ENCODE results near the gene EHMT1.

- TF ChIP-seq TBL1XR1 (IDR thresholded peaks at IDR 0.05; ENCODE audit: low read length in 2 of 2), result no peak
- TF ChIP-seq GABPA (tag; conservative IDR thresholded peaks at IDR 0.05; ENCODE audit: low read depth), result no peak
- TF ChIP-seq RCOR1 (IDR thresholded peaks at IDR 0.05; ENCODE audit: borderline replicate concordance in 1 of 2, low read depth in 2 of 2, low read length in 2 of 2), result no peak
These were observed 131.8 kb downstream of the EHMT1 start for GRCh38 chr9:137750566-137750965.
